ENCODE results near the gene CTSL. TPM values are rescaled to one million over a fixed set of nuclear protein-coding genes. Genes with fewer than 3 reads are reported as not detected.

The CTSL gene
- total RNA-seq, 4 donors from 2014 or later = 160 to 932 (median 321) TPM

DNA sequence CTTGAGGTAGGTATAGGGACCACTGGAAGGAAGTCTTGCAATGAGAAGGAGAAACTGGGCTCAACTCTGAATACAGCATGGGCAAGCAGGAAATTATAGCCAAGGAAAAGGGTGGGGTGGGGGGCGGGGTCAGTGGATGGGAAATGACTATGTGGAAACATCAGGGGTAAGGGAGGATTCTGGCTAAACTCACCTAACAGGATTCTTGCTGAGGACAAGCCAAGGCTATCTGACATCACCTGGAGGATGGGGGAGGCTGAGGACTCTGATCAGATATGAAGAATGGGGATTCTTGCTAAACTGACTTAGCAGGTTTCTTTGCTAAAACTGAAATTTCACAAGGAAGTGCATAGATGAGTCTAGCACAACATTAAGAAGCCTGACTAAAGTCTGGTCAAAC is 40.8 kb downstream of the CTSL start:
- DNase-seq (ENCODE audit: low spot score) = no peak
- TF ChIP-seq, protein P1, sequence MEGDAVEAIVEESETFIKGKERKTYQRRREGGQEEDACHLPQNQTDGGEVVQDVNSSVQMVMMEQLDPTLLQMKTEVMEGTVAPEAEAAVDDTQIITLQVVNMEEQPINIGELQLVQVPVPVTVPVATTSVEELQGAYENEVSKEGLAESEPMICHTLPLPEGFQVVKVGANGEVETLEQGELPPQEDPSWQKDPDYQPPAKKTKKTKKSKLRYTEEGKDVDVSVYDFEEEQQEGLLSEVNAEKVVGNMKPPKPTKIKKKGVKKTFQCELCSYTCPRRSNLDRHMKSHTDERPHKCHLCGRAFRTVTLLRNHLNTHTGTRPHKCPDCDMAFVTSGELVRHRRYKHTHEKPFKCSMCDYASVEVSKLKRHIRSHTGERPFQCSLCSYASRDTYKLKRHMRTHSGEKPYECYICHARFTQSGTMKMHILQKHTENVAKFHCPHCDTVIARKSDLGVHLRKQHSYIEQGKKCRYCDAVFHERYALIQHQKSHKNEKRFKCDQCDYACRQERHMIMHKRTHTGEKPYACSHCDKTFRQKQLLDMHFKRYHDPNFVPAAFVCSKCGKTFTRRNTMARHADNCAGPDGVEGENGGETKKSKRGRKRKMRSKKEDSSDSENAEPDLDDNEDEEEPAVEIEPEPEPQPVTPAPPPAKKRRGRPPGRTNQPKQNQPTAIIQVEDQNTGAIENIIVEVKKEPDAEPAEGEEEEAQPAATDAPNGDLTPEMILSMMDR (IDR thresholded peaks at IDR 0.05) = no peak
- peak; percentile 66 for ATAC-seq (ENCODE audit: low FRiP score)

DNA sequence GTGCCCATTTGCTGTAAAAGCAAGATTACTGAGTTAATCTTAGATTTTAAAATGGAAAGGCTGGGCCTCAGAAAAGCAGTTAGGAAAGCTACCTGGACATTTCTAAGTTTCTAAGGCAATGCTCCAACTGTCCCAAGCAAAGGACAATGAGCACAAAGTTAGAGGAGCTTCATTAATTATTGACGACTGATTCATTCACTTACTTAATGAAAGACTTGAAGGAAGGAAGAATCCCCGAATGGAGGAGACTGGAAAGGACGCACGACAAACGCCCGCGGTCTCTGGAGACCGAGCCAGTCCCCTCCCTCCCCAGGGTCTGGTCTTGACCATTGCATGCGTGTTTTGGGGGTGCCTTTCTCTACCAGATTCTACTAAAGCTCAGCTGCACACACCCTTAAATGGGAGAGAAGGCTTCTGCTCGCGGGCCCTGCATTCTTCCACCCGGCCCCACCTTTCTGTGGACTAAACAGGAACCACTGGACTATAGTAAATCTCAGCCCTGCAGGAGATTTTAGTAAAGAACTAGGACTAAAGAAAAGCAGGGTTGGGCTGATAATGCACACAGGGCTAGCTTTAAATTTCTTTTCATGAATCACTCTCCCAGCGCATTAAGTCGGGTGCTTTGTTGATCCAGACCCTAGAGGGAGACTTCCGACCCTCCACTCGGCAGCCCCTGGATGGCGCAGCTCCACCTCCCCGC is 44.8 kb downstream of the CTSL start:
- ATAC-seq (ENCODE audit: low FRiP score) (no peak), DNase-seq (ENCODE audit: low spot score) (no peak)
- TF ChIP-seq, protein P1 (IDR thresholded peaks at IDR 0.05) = no peak

DNA sequence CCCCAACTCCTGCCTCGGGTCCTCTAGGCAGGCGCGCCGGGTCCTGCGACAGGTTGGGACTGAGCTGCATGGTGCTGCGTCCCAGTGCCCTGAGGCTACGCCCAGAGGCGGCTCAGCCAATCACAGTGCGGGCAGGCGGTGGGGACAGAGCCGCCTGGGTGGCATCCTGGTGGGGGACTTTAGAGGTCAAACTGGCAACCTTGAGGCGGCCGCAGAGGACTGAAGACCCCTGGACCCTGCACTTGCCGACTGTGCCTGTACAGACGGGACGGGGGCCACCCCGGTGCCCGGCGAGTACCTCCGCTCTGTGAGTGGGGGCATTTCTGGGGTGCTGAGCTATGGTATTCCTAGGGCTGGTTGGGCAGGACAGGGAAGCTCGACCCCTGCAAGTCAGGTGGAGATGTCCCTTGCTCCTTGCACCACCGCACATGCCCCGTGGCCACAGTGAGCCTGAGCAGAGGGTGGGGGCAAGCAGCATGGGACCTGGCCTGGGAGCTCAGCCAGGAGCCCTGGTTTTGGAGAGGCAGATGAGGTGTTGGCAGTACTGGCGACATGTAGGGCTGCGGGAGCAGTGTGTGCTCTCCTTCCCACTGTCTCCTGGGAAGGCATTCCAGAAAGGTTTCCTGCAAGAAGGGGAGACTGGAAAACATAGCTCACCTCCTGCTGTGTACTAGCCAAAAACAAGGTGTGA is 45.5 kb downstream of the CTSL start:
- TF ChIP-seq, protein P1 (IDR thresholded peaks at IDR 0.05) = no peak
- no peak for ATAC-seq (ENCODE audit: low FRiP score)

DNA sequence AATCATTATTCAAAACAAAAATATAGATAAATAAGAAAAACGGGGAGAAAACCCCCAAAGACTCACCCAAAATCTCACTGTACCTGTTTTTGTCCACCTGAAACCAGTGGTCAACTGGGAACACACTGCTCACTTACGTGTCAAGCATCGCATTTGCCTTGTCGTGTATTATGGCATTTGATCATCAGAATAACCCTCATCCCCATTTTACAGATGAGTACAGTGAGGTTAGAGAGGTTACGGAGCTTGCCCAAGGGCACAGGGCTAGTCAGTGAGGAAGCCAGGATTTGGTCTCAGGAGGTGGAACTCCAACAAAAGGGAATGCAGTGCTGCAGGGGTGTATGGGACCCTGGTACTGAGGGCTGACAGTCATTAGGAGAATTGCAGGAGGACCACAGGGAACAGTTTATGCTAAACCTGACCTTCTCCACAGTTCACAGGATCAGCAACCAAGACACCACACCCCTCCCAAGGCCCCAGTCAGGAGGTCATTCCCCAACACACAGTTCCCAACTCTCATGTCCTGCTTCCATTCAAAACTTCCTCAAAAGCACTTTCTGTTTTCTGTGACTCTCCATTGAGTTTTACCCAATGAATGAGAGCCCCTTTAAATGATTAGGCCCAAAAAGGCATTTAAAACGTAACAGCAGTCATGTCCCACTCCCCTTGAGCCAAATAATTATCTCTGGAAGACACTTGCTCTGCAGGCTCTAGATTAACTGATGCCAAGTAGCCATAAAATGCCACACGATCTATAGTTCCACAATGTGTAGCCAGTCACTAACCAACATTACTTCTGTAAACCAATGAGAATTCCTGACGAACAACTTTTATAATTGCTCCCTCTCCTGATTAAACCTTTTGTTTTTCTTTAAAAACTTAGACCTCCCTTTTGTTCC is 50.8 kb downstream of the CTSL start:
- TF ChIP-seq, protein P1 (IDR thresholded peaks at IDR 0.05) = no peak
- ATAC-seq (ENCODE audit: low FRiP score) (no peak), DNase-seq (ENCODE audit: low spot score) (no peak)

More for the DNA sequence above, 45.5 kb downstream of the CTSL start:
- no peak for DNase-seq (ENCODE audit: low spot score)

DNA sequence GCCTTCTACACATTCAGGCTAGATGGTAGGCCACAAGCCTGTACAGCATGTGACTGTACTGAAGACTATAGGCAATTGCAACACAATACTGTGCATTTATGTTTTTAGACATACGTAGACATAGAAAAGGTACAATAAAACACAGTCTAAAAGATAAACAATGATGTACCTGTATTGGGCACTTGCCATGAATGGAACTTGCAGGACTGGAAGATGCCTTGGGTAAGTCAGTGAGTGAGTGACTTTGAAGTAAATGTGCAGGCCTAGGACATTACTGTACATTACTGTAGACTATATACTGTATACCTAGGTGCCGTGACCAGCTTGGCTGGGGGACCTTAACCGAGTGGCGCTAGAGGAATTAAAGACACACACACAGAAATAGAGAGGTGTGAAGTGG is 53.1 kb downstream of the CTSL start:
- TF ChIP-seq, protein P1 (IDR thresholded peaks at IDR 0.05) = no peak
- DNase-seq (ENCODE audit: low spot score) (no peak), ATAC-seq (ENCODE audit: low FRiP score) (no peak)

Other genes starting within 250 kb of the CTSL start
- gene DAPK1, start 228.3 kb upstream of the CTSL start, total RNA-seq = 100 to 1,000 TPM in 2 of 4 donors, 10 to 100 TPM in 2; 56.1 to 214 (median 88.1) TPM
- gene SPATA31E1, start 156.8 kb downstream of the CTSL start, total RNA-seq = not detected
- gene SPATA31C1, start 191.8 kb downstream of the CTSL start, total RNA-seq = not detected
- 1 to 10 TPM; 2.4 to 7.6 (median 4.9) TPM for gene CDK20, start 248.4 kb downstream of the CTSL start, total RNA-seq